Measurements from ENCODE around the gene WDR45B. TPM values are rescaled to one million over a fixed set of nuclear protein-coding genes. Genes with fewer than 3 reads are reported as not detected.

The WDR45B gene
- total and polyA plus RNA-seq, 9 donors, result 51.9 to 71.6 (median 62.2) TPM

- Histone ChIP-seq H3K9me3 (replicated peaks; ENCODE audit: control insufficient read depth, low read depth, low read length) (no peaks in the 10 kb centered on the region), H3K4me1 (ENCODE audit: control insufficient read depth, insufficient read depth, low read length) (no peaks in the 10 kb centered on the region), H3K27ac (ENCODE audit: low read length) (no peak overlapping the region), H3K4me3 (ENCODE audit: low read length) (no peak overlapping the region), H3K36me3 (ENCODE audit: control insufficient read depth, insufficient read depth, low read length) (peaks cover 46% of the 10 kb centered on the region), H3K27me3 (ENCODE audit: control insufficient read depth, insufficient read depth, low read length) (no peaks in the 10 kb centered on the region)
- 80% methylated on average over 8 of the region's 16 CpGs for WGBS (ENCODE audit: insufficient coverage)
- DNase-seq, result no peak
These were observed 11.3 kb downstream of the WDR45B start for GRCh38 chr17:82636626-82637598.

GRCh38 chr17:82633343-82633742, 14.9 kb downstream of the WDR45B start:
- no peaks in the 10 kb centered on the region for H3K4me1 ChIP-seq (ENCODE audit: control insufficient read depth, insufficient read depth, low read length)
- no peak overlapping the region for H3K27ac ChIP-seq (ENCODE audit: low read length)
- peaks cover 47% of the 10 kb centered on the region for H3K36me3 ChIP-seq (ENCODE audit: control insufficient read depth, insufficient read depth, low read length)
- no peak overlapping the region for H3K4me3 ChIP-seq (ENCODE audit: low read length)
- H3K9me3 ChIP-seq (replicated peaks; ENCODE audit: control insufficient read depth, low read depth, low read length), result no peaks in the 10 kb centered on the region
- DNase-seq, result no peak
- H3K27me3 ChIP-seq (ENCODE audit: control insufficient read depth, insufficient read depth, low read length), result no peaks in the 10 kb centered on the region

GRCh38 chr17:82632451-82632850, 15.8 kb downstream of the WDR45B start:
- H3K27ac ChIP-seq (ENCODE audit: low read length), result no peak overlapping the region
- no peaks in the 10 kb centered on the region for H3K9me3 ChIP-seq (replicated peaks; ENCODE audit: control insufficient read depth, low read depth, low read length)
- no peaks in the 10 kb centered on the region for H3K4me1 ChIP-seq (ENCODE audit: control insufficient read depth, insufficient read depth, low read length)
- WGBS (ENCODE audit: insufficient coverage), result 86% methylated on average over 5 of the region's 8 CpGs
- DNase-seq, result no peak
- peaks cover 52% of the 10 kb centered on the region for H3K36me3 ChIP-seq (ENCODE audit: control insufficient read depth, insufficient read depth, low read length)
- no peaks in the 10 kb centered on the region for H3K27me3 ChIP-seq (ENCODE audit: control insufficient read depth, insufficient read depth, low read length)
- no peak overlapping the region for H3K4me3 ChIP-seq (ENCODE audit: low read length)

- H3K27ac ChIP-seq (ENCODE audit: low read length), result no peak overlapping the region
- no peaks in the 10 kb centered on the region for H3K27me3 ChIP-seq (ENCODE audit: control insufficient read depth, insufficient read depth, low read length)
- no peak overlapping the region for H3K4me3 ChIP-seq (ENCODE audit: low read length)
- H3K9me3 ChIP-seq (replicated peaks; ENCODE audit: control insufficient read depth, low read depth, low read length), result no peaks in the 10 kb centered on the region
- no peak for DNase-seq
- H3K4me1 ChIP-seq (ENCODE audit: control insufficient read depth, insufficient read depth, low read length), result no peaks in the 10 kb centered on the region
- peaks cover 57% of the 10 kb centered on the region for H3K36me3 ChIP-seq (ENCODE audit: control insufficient read depth, insufficient read depth, low read length)
- WGBS (ENCODE audit: insufficient coverage), result 78% methylated on average over 3 of the region's 6 CpGs
These were observed 16.7 kb downstream of the WDR45B start for GRCh38 chr17:82631544-82631943.

- Histone ChIP-seq H3K4me1 (ENCODE audit: control insufficient read depth, insufficient read depth, low read length) (no peaks in the 10 kb centered on the region), H3K9me3 (replicated peaks; ENCODE audit: control insufficient read depth, low read depth, low read length) (no peaks in the 10 kb centered on the region), H3K4me3 (ENCODE audit: low read length) (no peak overlapping the region), H3K27me3 (ENCODE audit: control insufficient read depth, insufficient read depth, low read length) (no peaks in the 10 kb centered on the region), H3K36me3 (ENCODE audit: control insufficient read depth, insufficient read depth, low read length) (peaks cover 65% of the 10 kb centered on the region), H3K27ac (ENCODE audit: low read length) (no peak overlapping the region)
- no peak for DNase-seq
- WGBS (ENCODE audit: insufficient coverage), result 92% methylated on average over 11 of the region's 12 CpGs
These were observed 18.0 kb downstream of the WDR45B start for GRCh38 chr17:82630212-82630611.

GRCh38 chr17:82629748-82630147, 18.5 kb downstream of the WDR45B start:
- Histone ChIP-seq H3K36me3 (ENCODE audit: control insufficient read depth, insufficient read depth, low read length) (peaks cover 70% of the 10 kb centered on the region), H3K4me3 (ENCODE audit: low read length) (no peak overlapping the region), H3K9me3 (replicated peaks; ENCODE audit: control insufficient read depth, low read depth, low read length) (no peaks in the 10 kb centered on the region), H3K27me3 (ENCODE audit: control insufficient read depth, insufficient read depth, low read length) (no peaks in the 10 kb centered on the region), H3K4me1 (ENCODE audit: control insufficient read depth, insufficient read depth, low read length) (no peaks in the 10 kb centered on the region), H3K27ac (ENCODE audit: low read length) (no peak overlapping the region)
- DNase-seq, result no peak
- WGBS (ENCODE audit: insufficient coverage), result 79% methylated on average over 7 of the region's 8 CpGs

- WGBS (ENCODE audit: insufficient coverage), result 89% methylated on average over 18 of the region's 21 CpGs
- Histone ChIP-seq H3K4me3 (ENCODE audit: low read length) (no peak overlapping the region), H3K4me1 (ENCODE audit: control insufficient read depth, insufficient read depth, low read length) (no peaks in the 10 kb centered on the region), H3K9me3 (replicated peaks; ENCODE audit: control insufficient read depth, low read depth, low read length) (no peaks in the 10 kb centered on the region), H3K27ac (ENCODE audit: low read length) (no peak overlapping the region), H3K27me3 (ENCODE audit: control insufficient read depth, insufficient read depth, low read length) (no peaks in the 10 kb centered on the region), H3K36me3 (ENCODE audit: control insufficient read depth, insufficient read depth, low read length) (peaks cover 66% of the 10 kb centered on the region)
- DNase-seq, result no peak
These were observed 20.8 kb downstream of the WDR45B start for GRCh38 chr17:82627405-82627804.

- H3K4me1 ChIP-seq (ENCODE audit: control insufficient read depth, insufficient read depth, low read length), result no peaks in the 10 kb centered on the region
- no peak overlapping the region for H3K27ac ChIP-seq (ENCODE audit: low read length)
- no peak overlapping the region for H3K4me3 ChIP-seq (ENCODE audit: low read length)
- H3K27me3 ChIP-seq (ENCODE audit: control insufficient read depth, insufficient read depth, low read length), result no peaks in the 10 kb centered on the region
- H3K9me3 ChIP-seq (replicated peaks; ENCODE audit: control insufficient read depth, low read depth, low read length), result no peaks in the 10 kb centered on the region
- WGBS (ENCODE audit: insufficient coverage), result 83% methylated on average over 14 of the region's 15 CpGs
- peaks cover 72% of the 10 kb centered on the region for H3K36me3 ChIP-seq (ENCODE audit: control insufficient read depth, insufficient read depth, low read length)
- no peak for DNase-seq
These were observed 24.5 kb downstream of the WDR45B start for GRCh38 chr17:82623707-82624106.

GRCh38 chr17:82619641-82620040, 28.6 kb downstream of the WDR45B start:
- Histone ChIP-seq H3K36me3 (ENCODE audit: control insufficient read depth, insufficient read depth, low read length) (peaks cover 73% of the 10 kb centered on the region), H3K27me3 (ENCODE audit: control insufficient read depth, insufficient read depth, low read length) (no peaks in the 10 kb centered on the region), H3K9me3 (replicated peaks; ENCODE audit: control insufficient read depth, low read depth, low read length) (no peaks in the 10 kb centered on the region), H3K4me1 (ENCODE audit: control insufficient read depth, insufficient read depth, low read length) (no peaks in the 10 kb centered on the region), H3K27ac (ENCODE audit: low read length) (no peak overlapping the region), H3K4me3 (ENCODE audit: low read length) (no peak overlapping the region)
- WGBS (ENCODE audit: insufficient coverage), result 89% methylated on average over 7 of the region's 10 CpGs
- no peak for DNase-seq

GRCh38 chr17:82619211-82619610, 29.0 kb downstream of the WDR45B start:
- H3K9me3 ChIP-seq (replicated peaks; ENCODE audit: control insufficient read depth, low read depth, low read length), result no peaks in the 10 kb centered on the region
- H3K27ac ChIP-seq (ENCODE audit: low read length), result no peak overlapping the region
- no peak overlapping the region for H3K4me3 ChIP-seq (ENCODE audit: low read length)
- DNase-seq, result no peak
- 82% methylated on average over 6 of the region's 7 CpGs for WGBS (ENCODE audit: insufficient coverage)
- H3K4me1 ChIP-seq (ENCODE audit: control insufficient read depth, insufficient read depth, low read length), result no peaks in the 10 kb centered on the region
- H3K36me3 ChIP-seq (ENCODE audit: control insufficient read depth, insufficient read depth, low read length), result peaks cover 75% of the 10 kb centered on the region
- H3K27me3 ChIP-seq (ENCODE audit: control insufficient read depth, insufficient read depth, low read length), result no peaks in the 10 kb centered on the region
